ENCODE results near the gene MLLT3. TPM values are rescaled to one million over a fixed set of nuclear protein-coding genes. Genes with fewer than 3 reads are reported as not detected.

The MLLT3 gene
- polyA plus RNA-seq, 1 experiment, result 32.5 TPM

- Histone ChIP-seq H3K9me3 (ENCODE audit: control insufficient read depth, insufficient read depth, low read length) (no peaks in the 10 kb centered on the region), H3K27me3 (ENCODE audit: control insufficient read depth, insufficient read depth, low read length) (no peaks in the 10 kb centered on the region), H3K27ac (ENCODE audit: low read depth, low read length) (no peak overlapping the region), H3K4me3 (ENCODE audit: low read depth, low read length) (no peak overlapping the region)
- TF ChIP-seq CTCF (IDR thresholded peaks at IDR 0.05; ENCODE audit: low read depth, low read length), result no peak
- CTCF ChIA-PET, result no interaction called here
- DNase-seq (ENCODE audit: low read depth, low spot score), result no peak
- POLR2A ChIA-PET, result no interaction called here
Measured at GRCh38 chr9:20499013-20499412, 123.3 kb downstream of the MLLT3 start.

DNA sequence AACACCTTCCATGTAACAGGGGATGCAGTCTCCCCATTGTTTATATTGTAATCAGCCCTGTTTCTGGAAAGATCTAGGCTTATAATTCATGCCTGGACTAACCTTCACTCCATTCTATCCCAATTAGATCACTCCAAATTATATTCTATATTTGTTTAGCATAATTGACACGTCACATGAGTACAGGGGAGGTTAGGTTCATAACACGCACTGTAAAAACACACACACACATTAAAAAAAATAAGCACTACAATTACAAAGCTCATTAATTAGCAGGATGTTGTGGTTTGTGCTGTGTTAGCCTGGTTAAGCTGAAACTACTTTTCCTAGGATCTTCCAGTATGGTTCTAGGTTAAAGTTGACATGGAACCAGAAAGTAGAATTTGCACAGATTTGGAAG, 126.0 kb downstream of the MLLT3 start:
- no peak for DNase-seq (ENCODE audit: low read depth, low spot score)
- CTCF ChIA-PET, result no interaction called here
- Histone ChIP-seq H3K27me3 (ENCODE audit: control insufficient read depth, insufficient read depth, low read length) (no peaks in the 10 kb centered on the region), H3K4me3 (ENCODE audit: low read depth, low read length) (no peak overlapping the region), H3K27ac (ENCODE audit: low read depth, low read length) (no peak overlapping the region), H3K9me3 (ENCODE audit: control insufficient read depth, insufficient read depth, low read length) (no peaks in the 10 kb centered on the region)
- no peak for TF ChIP-seq CTCF (IDR thresholded peaks at IDR 0.05; ENCODE audit: low read depth, low read length)
- POLR2A ChIA-PET, result interaction anchor here (0.5 kb wide), 1 partner anchor 69 kb away, joined by 4 read pairs; no protein-coding TSS in a partner anchor

- no peaks in the 10 kb centered on the region for H3K27me3 ChIP-seq (ENCODE audit: control insufficient read depth, insufficient read depth, low read length)
- no peaks in the 10 kb centered on the region for H3K9me3 ChIP-seq (ENCODE audit: control insufficient read depth, insufficient read depth, low read length)
- POLR2A ChIA-PET, result no interaction called here
- H3K4me3 ChIP-seq (ENCODE audit: low read depth, low read length), result no peak overlapping the region
- CTCF ChIA-PET, result interaction anchor here (1.8 kb wide), 1 partner anchor 130 kb away, joined by 4 read pairs; no protein-coding TSS in a partner anchor
- DNase-seq (ENCODE audit: low read depth, low spot score), result no peak
- TF ChIP-seq CTCF (IDR thresholded peaks at IDR 0.05; ENCODE audit: low read depth, low read length), result no peak
- H3K27ac ChIP-seq (ENCODE audit: low read depth, low read length), result no peak overlapping the region
Measured at GRCh38 chr9:20495098-20495497, 127.2 kb downstream of the MLLT3 start.

DNA sequence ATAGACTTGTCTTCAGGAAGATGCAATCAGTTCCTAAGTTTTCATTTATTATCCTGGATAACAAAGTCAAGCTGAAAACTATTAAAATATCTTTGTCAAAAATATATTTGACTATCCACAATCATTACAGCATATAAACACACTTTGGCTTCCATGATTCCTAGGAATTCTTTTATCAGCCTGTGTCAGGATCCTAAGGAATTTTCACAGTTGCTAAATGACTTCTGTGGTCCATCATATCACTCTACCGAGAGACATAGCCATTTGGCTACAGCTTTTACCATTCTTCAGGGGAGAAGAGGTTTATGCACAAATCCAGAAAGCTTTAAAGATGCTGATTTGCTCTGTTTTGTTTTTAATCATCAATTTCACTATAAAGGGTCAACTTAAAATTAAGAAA, 128.3 kb downstream of the MLLT3 start:
- ChIA-PET CTCF (interaction anchor here (1.8 kb wide), 1 partner anchor 131 kb away, joined by 4 read pairs; no protein-coding TSS in a partner anchor), POLR2A (no interaction called here)
- TF ChIP-seq CTCF (IDR thresholded peaks at IDR 0.05; ENCODE audit: low read depth, low read length), result no peak
- H3K27me3 ChIP-seq (ENCODE audit: control insufficient read depth, insufficient read depth, low read length), result no peaks in the 10 kb centered on the region
- H3K4me3 ChIP-seq (ENCODE audit: low read depth, low read length), result no peak overlapping the region
- H3K27ac ChIP-seq (ENCODE audit: low read depth, low read length), result no peak overlapping the region
- no peaks in the 10 kb centered on the region for H3K9me3 ChIP-seq (ENCODE audit: control insufficient read depth, insufficient read depth, low read length)
- no peak for DNase-seq (ENCODE audit: low read depth, low spot score)

- no peak overlapping the region for H3K27ac ChIP-seq (ENCODE audit: low read depth, low read length)
- TF ChIP-seq CTCF (IDR thresholded peaks at IDR 0.05; ENCODE audit: low read depth, low read length), result no peak
- H3K27me3 ChIP-seq (ENCODE audit: control insufficient read depth, insufficient read depth, low read length), result no peaks in the 10 kb centered on the region
- POLR2A ChIA-PET, result no interaction called here
- CTCF ChIA-PET, result no interaction called here
- H3K9me3 ChIP-seq (ENCODE audit: control insufficient read depth, insufficient read depth, low read length), result no peaks in the 10 kb centered on the region
- no peak overlapping the region for H3K4me3 ChIP-seq (ENCODE audit: low read depth, low read length)
- DNase-seq (ENCODE audit: low read depth, low spot score), result no peak
Measured at GRCh38 chr9:20492772-20493171, 129.5 kb downstream of the MLLT3 start.

Data from AG04450 (cell line).